Mammary epithelial cell (primary cell): ENCODE data around the gene CFAP74.
"Not testable (repeated sequence)": the region's sequence is repeated elsewhere in the genome, so short reads cannot be mapped to it uniquely, and the experiment has no call there.

ENCODE experiments used
- CTCF ChIP-seq, 2 donors: IDR thresholded peaks in 1 of 2; conservative IDR thresholded peaks in 1 of 2; 2 replicates each; pipeline ENCODE4 v1.5.1; 2011 to 2012; ENCODE audit warnings: inconsistent platforms in 2 of 2, low read length in 2 of 2, mild to moderate bottlenecking in 2 of 2, control low read depth in 1 of 2, low read depth in 1 of 2; ENCODE audit not compliant: insufficient read depth in 1 of 2; ENCODE audit errors: extremely low read depth in 1 of 2
- EZH2 ChIP-seq: IDR thresholded peaks from 2 replicates; pipeline ENCODE4 v1.6.1; 2012; ENCODE audit warnings: low read length, inconsistent platforms, borderline replicate concordance

GRCh38 chr1:1934848-1935247 is 68.7 kb downstream of the CFAP74 start:
- TF ChIP-seq EZH2; CTCF (conservative IDR thresholded peaks at IDR 0.05 in 1 of 2, IDR thresholded peaks at IDR 0.05 in 1 of 2; ENCODE audit: extremely low read depth in 1 of 2, insufficient read depth in 1 of 2, low read depth in 1 of 2, low read length in 2 of 2): not testable (repeated sequence)
